Gastrocnemius medialis (tissue), 4 donors: ENCODE results near the gene UGP2. TPM values are rescaled to one million over a fixed set of nuclear protein-coding genes. Genes with fewer than 3 reads are reported as not detected.
A peak's percentile ranks its signal among the peaks of the same experiment; 100 is the strongest.

Experiments
- ATAC-seq, 2 donors: fragments of 150-250 bp; one replicate each; pipeline ENCODE4 v1.9.1; 2016
- DNase-seq, 2 donors: peaks; one replicate each; pipeline ENCODE4 v3.0.0-alpha.2; 2019
- H3K27ac ChIP-seq, 4 donors: fragments of 200-600 bp; sonication (generic); 1 replicate in 1 of 4; 2 replicates in 3 of 4; pipeline ENCODE4 v1.5.1; 2016 to 2018; ENCODE audit warnings: mild to moderate bottlenecking in 2 of 4, moderate library complexity in 1 of 4
- H3K27me3 ChIP-seq, 3 donors: fragments of 200-600 bp; sonication (generic) in 2 of 3; 1 replicate in 1 of 3; 2 replicates in 2 of 3; pipeline versions ENCODE4 v1.5.1 to v1.6.0; 2016 to 2019; ENCODE audit warnings: mild to moderate bottlenecking in 1 of 3, moderate library complexity in 1 of 3
- H3K36me3 ChIP-seq, 2 donors: fragments of 200-600 bp; sonication (generic) in 1 of 2; one replicate each; pipeline ENCODE4 v1.5.1; 2017 to 2018
- H3K4me1 ChIP-seq, 2 donors: fragments of 200-600 bp; sonication (generic) in 1 of 2; one replicate each; pipeline ENCODE4 v1.5.1; 2016 to 2017; ENCODE audit warnings: mild to moderate bottlenecking in 2 of 2
- H3K4me3 ChIP-seq, 4 donors: fragments of 200-600 bp; sonication (generic) in 3 of 4; 1 replicate in 1 of 4; 2 replicates in 3 of 4; pipeline ENCODE4 v1.5.1; 2016 to 2019; ENCODE audit warnings: mild to moderate bottlenecking in 2 of 4
- H3K9me3 ChIP-seq, 3 donors: fragments of 200-600 bp; sonication (generic) in 2 of 3; 1 replicate in 1 of 3; 2 replicates in 2 of 3; pipeline ENCODE4 v1.5.1; 2016 to 2019
- CTCF ChIP-seq, 5 experiments: fragments of 450-650 bp in 3 of 5; fragments of 200-600 bp in 2 of 5; sonication (generic) in 2 of 5; IDR thresholded peaks in 4 of 5; conservative IDR thresholded peaks in 1 of 5; 1 replicate in 4 of 5; 2 replicates in 1 of 5; pipeline ENCODE4 v1.5.1; 2016 to 2019; ENCODE audit warnings: antibody characterized with exemption in 5 of 5, mild to moderate bottlenecking in 3 of 5, moderate library complexity in 3 of 5
- POLR2A ChIP-seq, 2 donors: fragments of 450-650 bp; IDR thresholded peaks; one replicate each; pipeline ENCODE4 v1.6.1; 2017; ENCODE audit warnings: antibody characterized with exemption in 2 of 2, mild to moderate bottlenecking in 2 of 2, moderate library complexity in 2 of 2
- in situ Hi-C, 4 donors: fragments of 200-750 bp; cut with MboI; loops; one replicate each; pipeline versions ENCODE4 v1.15.0 to v1.8.0; 2017; ENCODE audit warnings: low sequenced_read_pairs in 4 of 4
- intact Hi-C: fragments of 100-400 bp; cut with DNase I; formaldehyde crosslinking; loops from one replicate; pipeline ENCODE4 v1.15.1; 2023; ENCODE audit warnings: low total_unique reads
- total RNA-seq, 4 donors: library from RNA; depleted of rRNA; stranded (reverse); fragments of >200 nt; gene quantifications; one replicate each; pipeline versions ENCODE4 v1.1.0 to v1.2.3, GENCODE V29; 2016

The UGP2 gene
- total RNA-seq, 4 donors from 2014 or later = 398 to 784 (median 580) TPM

DNA sequence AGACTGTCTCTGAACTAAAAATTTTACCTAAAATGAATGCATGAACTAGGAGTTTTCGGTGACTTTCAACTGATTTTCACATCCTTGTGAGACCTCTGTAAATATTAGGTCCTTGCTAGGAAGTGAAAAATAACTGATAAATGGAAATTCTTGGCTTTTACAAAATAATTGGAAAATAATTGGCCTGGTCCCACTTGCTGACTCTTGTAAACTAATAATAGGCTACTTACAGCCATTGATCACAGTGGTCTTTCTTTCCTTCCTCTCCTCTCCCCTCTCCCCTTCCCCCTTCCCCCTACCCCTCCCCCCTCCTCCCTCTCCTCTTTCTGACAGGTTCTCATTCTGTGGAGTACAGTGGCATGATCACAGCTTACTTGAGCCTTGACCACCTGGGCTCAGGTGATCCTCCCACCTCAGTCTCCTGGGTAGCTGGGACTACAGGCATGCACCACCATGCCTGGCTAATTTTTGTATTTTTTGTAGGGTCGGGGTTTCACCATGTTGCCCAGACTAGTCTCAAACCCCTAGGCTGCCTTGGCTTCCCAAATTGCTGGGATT lies 38.3 kb downstream of the UGP2 start:
- in situ Hi-C loops = loop anchor here in 1 of 4 donors (25.0 kb wide), 1 partner anchor 293 kb away; the partner anchor contains the start of genes MDH1 and WDPCP
- intact Hi-C loops = no loop called here
- H3K36me3 ChIP-seq = peaks cover 0 to 31% of the 10 kb centered on the region in 2 donors

DNA sequence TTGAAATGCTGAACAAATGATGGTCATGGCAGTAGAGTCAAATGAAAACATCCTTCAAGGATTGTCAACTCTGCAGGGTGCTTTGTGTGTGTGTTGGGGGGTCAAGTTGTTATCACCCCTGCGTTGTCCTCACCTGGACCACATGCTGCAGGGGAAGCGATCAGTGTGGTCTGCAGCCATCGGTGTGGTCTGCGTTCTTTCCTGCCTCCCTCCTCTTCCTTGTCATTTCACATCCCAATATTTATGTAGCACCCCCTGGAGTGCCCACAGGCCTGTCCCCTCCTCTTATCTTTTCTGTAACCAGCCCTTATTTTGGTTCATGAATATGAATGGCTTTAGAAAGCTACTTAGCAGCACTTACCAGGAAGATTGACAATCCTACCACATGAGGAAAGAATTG lies 38.9 kb downstream of the UGP2 start:
- Histone ChIP-seq H3K4me3 (no peak overlapping the region), H3K27me3 (no peaks in the 10 kb centered on the region), H3K36me3 (peaks cover 0 to 38% of the 10 kb centered on the region in 2 donors), H3K9me3 (no peaks in the 10 kb centered on the region), H3K27ac (peak overlapping the region in 2 of 4 donors; percentile 56 to 90), H3K4me1 (peaks cover 24 to 26% of the 10 kb centered on the region in 2 donors)
- intact Hi-C loops = no loop called here
- DNase-seq (no peak), ATAC-seq (no peak)
- TF ChIP-seq POLR2A (IDR thresholded peaks at IDR 0.05) (no peak), CTCF (IDR thresholded peaks at IDR 0.05 in 4 of 5, conservative IDR thresholded peaks at IDR 0.05 in 1 of 5) (no peak)
- in situ Hi-C loops = loop anchor here in 1 of 4 donors (25.0 kb wide), 1 partner anchor 293 kb away; the partner anchor contains the start of genes MDH1 and WDPCP

More for the DNA sequence above, 38.3 kb downstream of the UGP2 start:
- no peak for TF ChIP-seq POLR2A (IDR thresholded peaks at IDR 0.05)
- no peak for TF ChIP-seq CTCF (IDR thresholded peaks at IDR 0.05 in 4 of 5, conservative IDR thresholded peaks at IDR 0.05 in 1 of 5)
- Histone ChIP-seq H3K4me3 (no peak overlapping the region), H3K27me3 (no peaks in the 10 kb centered on the region), H3K4me1 (peaks cover 31 to 32% of the 10 kb centered on the region in 2 donors), H3K27ac (peak overlapping the region in 3 of 4 donors; percentile 7 to 90 (median 56)), H3K9me3 (no peaks in the 10 kb centered on the region)
- DNase-seq (no peak), ATAC-seq (no peak)

DNA sequence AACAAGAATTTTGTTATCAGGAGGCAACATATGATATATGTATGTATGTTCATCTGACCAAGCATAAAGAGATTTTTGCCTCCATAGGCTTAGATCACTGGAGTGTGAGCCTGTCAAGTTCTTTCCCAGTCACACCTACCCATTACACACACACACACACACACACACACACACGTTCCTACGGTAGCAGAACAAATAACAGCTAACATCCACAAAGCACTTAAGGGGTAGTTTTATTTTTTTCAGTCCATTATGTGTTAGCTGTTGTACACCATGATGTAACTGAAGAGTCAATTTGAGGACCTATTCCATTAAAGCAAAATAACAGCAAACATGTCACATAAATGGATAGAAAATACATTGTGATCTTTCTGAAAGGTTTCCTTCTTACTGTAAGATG lies 39.5 kb downstream of the UGP2 start:
- in situ Hi-C loops = loop anchor here in 1 of 4 donors (25.0 kb wide), 1 partner anchor 294 kb away; the partner anchor contains the start of genes MDH1 and WDPCP

DNA sequence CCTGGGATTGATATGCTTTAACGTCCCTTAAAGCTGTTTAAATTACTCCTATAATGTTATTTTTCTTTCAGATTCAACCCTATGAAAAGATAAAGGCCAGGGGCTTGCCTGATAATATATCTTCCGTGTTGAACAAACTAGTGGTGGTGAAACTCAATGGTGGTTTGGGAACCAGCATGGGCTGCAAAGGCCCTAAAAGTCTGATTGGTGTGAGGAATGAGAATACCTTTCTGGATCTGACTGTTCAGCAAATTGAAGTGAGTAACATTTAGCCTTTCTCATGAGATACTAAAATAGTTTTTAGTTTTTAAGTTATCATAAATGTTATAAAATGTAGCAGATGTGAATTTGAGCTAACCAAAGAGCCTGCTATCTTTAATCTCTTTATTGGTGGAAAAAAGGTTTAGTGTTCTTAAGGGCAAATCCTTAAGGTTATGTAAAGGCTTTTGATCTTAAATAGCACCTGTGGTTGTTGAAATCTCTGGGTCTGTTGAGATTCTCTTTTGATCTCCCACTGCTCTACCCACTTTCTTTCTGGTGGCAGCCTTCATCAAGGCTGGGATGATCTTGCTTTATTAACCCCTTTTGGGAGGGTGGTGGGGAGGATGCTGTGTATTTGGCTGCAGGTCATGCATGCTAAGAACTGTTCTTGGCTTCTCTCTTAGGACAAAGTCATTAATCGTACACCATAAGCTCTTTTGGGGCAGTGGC lies 40.9 kb downstream of the UGP2 start:
- Histone ChIP-seq H3K9me3 (no peaks in the 10 kb centered on the region), H3K4me1 (peaks cover 26 to 33% of the 10 kb centered on the region in 2 donors), H3K27ac (peak overlapping the region; percentile 2 to 90 (median 60)), H3K4me3 (no peak overlapping the region), H3K36me3 (peaks cover 0 to 57% of the 10 kb centered on the region in 2 donors), H3K27me3 (no peaks in the 10 kb centered on the region)
- DNase-seq = no peak
- TF ChIP-seq POLR2A (IDR thresholded peaks at IDR 0.05) (no peak), CTCF (IDR thresholded peaks at IDR 0.05 in 4 of 5, conservative IDR thresholded peaks at IDR 0.05 in 1 of 5) (no peak)
- no peak for ATAC-seq
- intact Hi-C loops = no loop called here
- in situ Hi-C loops = loop anchor here in 1 of 4 donors (25.0 kb wide), 1 partner anchor 295 kb away; the partner anchor contains the start of genes MDH1 and WDPCP

More for the DNA sequence above, 39.5 kb downstream of the UGP2 start:
- ATAC-seq (no peak), DNase-seq (no peak)
- no peaks in the 10 kb centered on the region for H3K9me3 ChIP-seq
- H3K4me3 ChIP-seq = no peak overlapping the region
- H3K27ac ChIP-seq = peak overlapping the region; percentile 2 to 90 (median 60)
- intact Hi-C loops = no loop called here
- H3K36me3 ChIP-seq = peaks cover 0 to 43% of the 10 kb centered on the region in 2 donors
- TF ChIP-seq CTCF (IDR thresholded peaks at IDR 0.05 in 4 of 5, conservative IDR thresholded peaks at IDR 0.05 in 1 of 5) (no peak), POLR2A (IDR thresholded peaks at IDR 0.05) (no peak)
- peaks cover 21 to 24% of the 10 kb centered on the region in 2 donors for H3K4me1 ChIP-seq
- H3K27me3 ChIP-seq = no peaks in the 10 kb centered on the region
